SK-N-SH (cell line): ENCODE measurements around the gene IGFBPL1.

Source experiments
- EP300 ChIP-seq, 2 experiments: IDR thresholded peaks; 2 replicates each; pipeline versions ENCODE4 v1.4.0 to v1.6.1; 2012; ENCODE audit warnings: borderline replicate concordance in 1 of 2, low read depth in 1 of 2, low read length in 1 of 2
- MAX ChIP-seq: IDR thresholded peaks from 2 replicates; pipeline ENCODE4 v1.4.0; 2012; ENCODE audit warnings: low read depth
- MXI1 ChIP-seq: IDR thresholded peaks from 2 replicates; pipeline ENCODE4 v1.6.1; 2012; ENCODE audit warnings: mild to moderate bottlenecking, low read depth, low read length, improper control_type of control experiment
- TAF1 ChIP-seq: IDR thresholded peaks from 2 replicates; pipeline ENCODE4 v1.6.1; 2012; ENCODE audit warnings: low read depth, mild to moderate bottlenecking, low read length, moderate library complexity, borderline replicate concordance
- TF ChIP-seq, protein P1 (sequence below): fragments of 200-600 bp; sonication (generic); IDR thresholded peaks from 2 replicates; pipeline ENCODE4 v1.6.1; 2017; ENCODE audit warnings: antibody characterized with exemption, mild to moderate bottlenecking, moderate library complexity
- TF ChIP-seq, protein P2 (sequence below): IDR thresholded peaks from 2 replicates; pipeline ENCODE4; 2012

DNA sequence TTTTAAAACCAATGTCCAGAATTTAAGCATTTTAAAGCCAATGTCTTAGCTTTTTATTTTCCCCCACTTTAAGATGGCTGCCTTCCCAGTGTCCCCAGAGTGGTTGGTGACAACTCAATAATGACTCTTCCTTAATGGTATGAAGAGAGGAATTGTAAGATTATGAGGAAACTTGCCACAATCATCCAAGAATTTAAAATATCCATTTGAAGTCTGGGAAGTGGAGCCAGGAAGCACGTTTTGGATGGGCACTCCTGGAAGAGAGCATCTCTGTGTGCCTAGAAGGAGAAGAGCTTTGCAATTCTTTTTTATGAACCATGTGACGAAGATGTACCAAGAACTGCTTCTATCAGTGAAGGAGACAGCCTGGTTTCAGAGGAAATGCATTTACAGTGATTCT lies 11.3 kb upstream of the IGFBPL1 start:
- TF ChIP-seq EP300 (IDR thresholded peaks at IDR 0.05; ENCODE audit: borderline replicate concordance in 1 of 2, low read depth in 1 of 2, low read length in 1 of 2) (no peak), TAF1 (no peak), MAX (no peak), MXI1 (no peak)
- TF ChIP-seq, protein P1, sequence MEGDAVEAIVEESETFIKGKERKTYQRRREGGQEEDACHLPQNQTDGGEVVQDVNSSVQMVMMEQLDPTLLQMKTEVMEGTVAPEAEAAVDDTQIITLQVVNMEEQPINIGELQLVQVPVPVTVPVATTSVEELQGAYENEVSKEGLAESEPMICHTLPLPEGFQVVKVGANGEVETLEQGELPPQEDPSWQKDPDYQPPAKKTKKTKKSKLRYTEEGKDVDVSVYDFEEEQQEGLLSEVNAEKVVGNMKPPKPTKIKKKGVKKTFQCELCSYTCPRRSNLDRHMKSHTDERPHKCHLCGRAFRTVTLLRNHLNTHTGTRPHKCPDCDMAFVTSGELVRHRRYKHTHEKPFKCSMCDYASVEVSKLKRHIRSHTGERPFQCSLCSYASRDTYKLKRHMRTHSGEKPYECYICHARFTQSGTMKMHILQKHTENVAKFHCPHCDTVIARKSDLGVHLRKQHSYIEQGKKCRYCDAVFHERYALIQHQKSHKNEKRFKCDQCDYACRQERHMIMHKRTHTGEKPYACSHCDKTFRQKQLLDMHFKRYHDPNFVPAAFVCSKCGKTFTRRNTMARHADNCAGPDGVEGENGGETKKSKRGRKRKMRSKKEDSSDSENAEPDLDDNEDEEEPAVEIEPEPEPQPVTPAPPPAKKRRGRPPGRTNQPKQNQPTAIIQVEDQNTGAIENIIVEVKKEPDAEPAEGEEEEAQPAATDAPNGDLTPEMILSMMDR: no peak
- TF ChIP-seq, protein P2, sequence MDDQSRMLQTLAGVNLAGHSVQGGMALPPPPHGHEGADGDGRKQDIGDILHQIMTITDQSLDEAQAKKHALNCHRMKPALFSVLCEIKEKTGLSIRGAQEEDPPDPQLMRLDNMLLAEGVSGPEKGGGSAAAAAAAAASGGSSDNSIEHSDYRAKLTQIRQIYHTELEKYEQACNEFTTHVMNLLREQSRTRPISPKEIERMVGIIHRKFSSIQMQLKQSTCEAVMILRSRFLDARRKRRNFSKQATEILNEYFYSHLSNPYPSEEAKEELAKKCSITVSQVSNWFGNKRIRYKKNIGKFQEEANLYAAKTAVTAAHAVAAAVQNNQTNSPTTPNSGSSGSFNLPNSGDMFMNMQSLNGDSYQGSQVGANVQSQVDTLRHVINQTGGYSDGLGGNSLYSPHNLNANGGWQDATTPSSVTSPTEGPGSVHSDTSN: no peak
